ENCODE data around the gene ANP32A.

ANP32A gene

GRCh38 chr15:68819495-68820294 is 1.0 kb downstream of the ANP32A start:
- Histone ChIP-seq H3K4me3 (ENCODE audit: extremely low read depth, insufficient read depth, low read length, poor library complexity, severe bottlenecking) (peak overlapping the region; percentile 98), H3K36me3 (ENCODE audit: control insufficient read depth, insufficient read depth, low read length) (peaks cover 10% of the 10 kb centered on the region), H3K27ac (ENCODE audit: low read depth, low read length, severe bottlenecking) (peak overlapping the region; percentile 93), H3K9me3 (ENCODE audit: control insufficient read depth, low read length) (no peaks in the 10 kb centered on the region), H3K4me1 (ENCODE audit: control insufficient read depth, insufficient read depth, low read length, poor library complexity, severe bottlenecking) (peaks cover 15% of the 10 kb centered on the region)
- 0 to 1% methylated on average over 15 of the region's 48 CpGs for WGBS, 2 experiments (ENCODE audit: insufficient coverage in 2 of 2)

GRCh38 chr15:68818769-68819494 is 1.8 kb downstream of the ANP32A start:
- Histone ChIP-seq H3K36me3 (ENCODE audit: control insufficient read depth, insufficient read depth, low read length) (peaks cover 10% of the 10 kb centered on the region), H3K4me3 (ENCODE audit: extremely low read depth, insufficient read depth, low read length, poor library complexity, severe bottlenecking) (peak overlapping the region; percentile 98), H3K27ac (ENCODE audit: low read depth, low read length, severe bottlenecking) (peak overlapping the region; percentile 93), H3K9me3 (ENCODE audit: control insufficient read depth, low read length) (no peaks in the 10 kb centered on the region), H3K4me1 (ENCODE audit: control insufficient read depth, insufficient read depth, low read length, poor library complexity, severe bottlenecking) (peaks cover 22% of the 10 kb centered on the region)
- WGBS, 2 experiments (ENCODE audit: insufficient coverage in 2 of 2): 0% methylated on average over 32 to 47 of the region's 68 CpGs

DNA sequence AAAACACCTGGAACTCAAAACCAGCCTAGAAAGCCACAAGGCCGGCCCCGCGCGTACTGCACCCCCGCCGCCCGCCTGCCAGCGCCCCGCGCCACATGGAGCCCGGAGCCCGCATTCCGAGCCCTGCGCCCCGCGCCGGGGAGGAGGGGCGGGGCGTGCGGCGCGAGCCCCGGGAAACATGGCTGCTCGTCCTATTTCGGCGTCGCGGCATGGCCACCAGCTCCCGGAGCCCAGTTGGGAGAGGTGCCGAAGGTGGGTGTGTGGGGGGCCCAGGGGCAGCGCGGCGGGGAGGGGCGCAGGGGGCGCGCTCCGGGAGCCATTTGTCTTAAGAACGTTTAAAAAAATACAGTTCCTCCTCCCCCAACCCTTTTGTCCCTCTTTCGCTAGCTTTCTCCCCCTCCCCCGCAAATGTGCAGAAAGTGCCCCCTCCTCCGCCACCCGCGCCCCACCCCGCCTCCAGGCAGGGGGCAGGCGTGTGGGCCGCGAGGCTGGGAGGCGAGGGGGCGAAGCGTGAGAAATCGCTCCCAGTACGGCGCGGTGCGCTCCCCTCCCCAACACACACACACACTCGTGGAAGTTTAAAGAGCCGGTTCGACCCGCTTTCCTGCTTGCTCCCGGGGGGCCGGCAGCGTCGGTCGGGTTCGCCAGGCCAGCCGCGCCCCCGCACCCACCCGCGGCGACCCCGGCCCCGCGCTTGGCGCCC is 2.5 kb downstream of the ANP32A start:
- Histone ChIP-seq H3K9me3 (ENCODE audit: control insufficient read depth, low read length) (no peaks in the 10 kb centered on the region), H3K4me3 (ENCODE audit: extremely low read depth, insufficient read depth, low read length, poor library complexity, severe bottlenecking) (peak overlapping the region; percentile 98), H3K36me3 (ENCODE audit: control insufficient read depth, insufficient read depth, low read length) (peaks cover 10% of the 10 kb centered on the region), H3K4me1 (ENCODE audit: control insufficient read depth, insufficient read depth, low read length, poor library complexity, severe bottlenecking) (peaks cover 28% of the 10 kb centered on the region), H3K27ac (ENCODE audit: low read depth, low read length, severe bottlenecking) (peak overlapping the region; percentile 93)
- WGBS, 2 experiments (ENCODE audit: insufficient coverage in 2 of 2): 0% methylated on average over 37 to 38 of the region's 75 CpGs

DNA sequence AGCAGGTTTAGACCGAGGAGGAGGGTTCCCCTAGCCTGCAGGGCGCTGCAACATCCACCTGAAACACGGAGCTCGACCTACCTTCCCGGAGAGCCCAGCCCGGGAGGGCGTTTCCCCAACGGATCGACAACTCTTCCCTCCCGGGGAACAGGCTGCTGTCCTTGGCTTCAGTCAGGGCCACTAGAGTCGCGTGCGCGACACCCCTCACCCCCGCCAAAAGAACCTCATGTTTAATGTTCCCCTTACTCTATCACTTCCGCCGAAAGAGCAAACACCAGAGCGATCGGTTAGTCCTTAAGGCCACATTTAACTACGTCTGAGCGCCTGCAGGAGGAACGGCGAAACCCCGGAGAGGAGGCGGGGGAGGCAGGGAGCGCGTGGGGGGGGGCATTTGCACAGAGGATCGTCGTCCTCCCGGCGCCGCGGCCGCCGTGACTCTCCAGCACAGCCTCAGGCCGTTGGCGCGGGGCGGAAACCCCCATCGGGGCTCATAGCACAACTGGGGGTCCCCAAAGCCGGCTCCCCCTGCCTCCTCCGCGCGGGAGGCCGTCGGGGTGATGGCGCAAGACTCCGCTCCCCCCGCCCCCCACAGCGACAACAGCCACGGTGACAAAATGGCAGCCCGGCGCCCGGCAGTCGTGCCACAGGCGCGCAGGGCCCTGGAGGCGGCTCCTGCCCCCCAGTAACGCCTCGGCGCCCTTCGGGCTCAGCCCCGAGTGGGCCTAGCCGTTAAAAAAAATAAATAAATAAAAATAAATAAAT is 3.2 kb downstream of the ANP32A start:
- peak overlapping the region; percentile 98 for H3K4me3 ChIP-seq (ENCODE audit: extremely low read depth, insufficient read depth, low read length, poor library complexity, severe bottlenecking)
- H3K36me3 ChIP-seq (ENCODE audit: control insufficient read depth, insufficient read depth, low read length): peaks cover 10% of the 10 kb centered on the region
- H3K9me3 ChIP-seq (ENCODE audit: control insufficient read depth, low read length): no peaks in the 10 kb centered on the region
- peaks cover 32% of the 10 kb centered on the region for H3K4me1 ChIP-seq (ENCODE audit: control insufficient read depth, insufficient read depth, low read length, poor library complexity, severe bottlenecking)
- 0% methylated on average over 36 of the region's 64 CpGs for WGBS, 2 experiments (ENCODE audit: insufficient coverage in 2 of 2)
- H3K27ac ChIP-seq (ENCODE audit: low read depth, low read length, severe bottlenecking): peak overlapping the region; percentile 93

- 20 to 24% methylated on average over 8 to 10 of the region's 13 CpGs for WGBS, 2 experiments (ENCODE audit: insufficient coverage in 2 of 2)
- H3K27ac ChIP-seq (ENCODE audit: low read depth, low read length, severe bottlenecking): peak overlapping the region; percentile 93
Measured at GRCh38 chr15:68816795-68817303, 3.8 kb downstream of the ANP32A start.

DNA sequence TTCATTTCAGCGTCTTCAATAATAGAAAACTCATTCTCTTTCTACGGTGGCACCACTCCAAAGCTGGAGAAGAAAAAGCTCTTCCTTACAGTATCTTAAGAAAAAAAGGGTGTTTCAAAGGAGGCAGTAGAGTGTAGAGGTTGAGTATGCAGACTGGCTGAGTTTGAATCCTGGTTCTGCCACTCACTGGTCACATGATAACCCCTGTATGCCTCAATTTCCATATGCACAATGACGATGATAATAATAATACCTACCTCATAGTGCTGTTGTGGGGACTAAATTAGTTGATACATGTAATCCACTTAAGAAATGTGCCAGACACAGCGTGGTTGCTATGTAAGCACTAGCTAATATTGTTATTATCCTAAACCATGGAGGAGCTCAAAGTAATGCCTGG is 4.5 kb downstream of the ANP32A start:
- H3K9me3 ChIP-seq (ENCODE audit: control insufficient read depth, low read length): no peaks in the 10 kb centered on the region
- WGBS, 2 experiments (ENCODE audit: insufficient coverage in 2 of 2): 86% methylated on average over 1 of the region's 4 CpGs; no CpG with 5 or more reads in 1 of the 2 experiments
- H3K4me1 ChIP-seq (ENCODE audit: control insufficient read depth, insufficient read depth, low read length, poor library complexity, severe bottlenecking): peaks cover 40% of the 10 kb centered on the region
- peaks cover 14% of the 10 kb centered on the region for H3K36me3 ChIP-seq (ENCODE audit: control insufficient read depth, insufficient read depth, low read length)
- H3K4me3 ChIP-seq (ENCODE audit: extremely low read depth, insufficient read depth, low read length, poor library complexity, severe bottlenecking): no peak overlapping the region
- H3K27ac ChIP-seq (ENCODE audit: low read depth, low read length, severe bottlenecking): no peak overlapping the region

More at GRCh38 chr15:68816795-68817303, 3.8 kb downstream of the ANP32A start:
- H3K4me3 ChIP-seq (ENCODE audit: extremely low read depth, insufficient read depth, low read length, poor library complexity, severe bottlenecking): peak overlapping the region; percentile 98
- no peaks in the 10 kb centered on the region for H3K9me3 ChIP-seq (ENCODE audit: control insufficient read depth, low read length)
- peaks cover 14% of the 10 kb centered on the region for H3K36me3 ChIP-seq (ENCODE audit: control insufficient read depth, insufficient read depth, low read length)
- peaks cover 38% of the 10 kb centered on the region for H3K4me1 ChIP-seq (ENCODE audit: control insufficient read depth, insufficient read depth, low read length, poor library complexity, severe bottlenecking)

GRCh38 chr15:68815598-68815997 is 5.1 kb downstream of the ANP32A start:
- H3K36me3 ChIP-seq (ENCODE audit: control insufficient read depth, insufficient read depth, low read length): peaks cover 18% of the 10 kb centered on the region
- no peaks in the 10 kb centered on the region for H3K9me3 ChIP-seq (ENCODE audit: control insufficient read depth, low read length)
- 45% methylated on average over 2 of the region's 4 CpGs; no CpG with 5 or more reads in 1 of the 2 experiments for WGBS, 2 experiments (ENCODE audit: insufficient coverage in 2 of 2)
- no peak overlapping the region for H3K4me3 ChIP-seq (ENCODE audit: extremely low read depth, insufficient read depth, low read length, poor library complexity, severe bottlenecking)
- H3K4me1 ChIP-seq (ENCODE audit: control insufficient read depth, insufficient read depth, low read length, poor library complexity, severe bottlenecking): peaks cover 40% of the 10 kb centered on the region
- H3K27ac ChIP-seq (ENCODE audit: low read depth, low read length, severe bottlenecking): no peak overlapping the region

GRCh38 chr15:68814596-68814995 is 6.1 kb downstream of the ANP32A start:
- peaks cover 40% of the 10 kb centered on the region for H3K4me1 ChIP-seq (ENCODE audit: control insufficient read depth, insufficient read depth, low read length, poor library complexity, severe bottlenecking)
- 94 to 97% methylated on average over 5 of the region's 6 CpGs for WGBS, 2 experiments (ENCODE audit: insufficient coverage in 2 of 2)
- H3K9me3 ChIP-seq (ENCODE audit: control insufficient read depth, low read length): no peaks in the 10 kb centered on the region
- H3K36me3 ChIP-seq (ENCODE audit: control insufficient read depth, insufficient read depth, low read length): peaks cover 24% of the 10 kb centered on the region
- no peak overlapping the region for H3K4me3 ChIP-seq (ENCODE audit: extremely low read depth, insufficient read depth, low read length, poor library complexity, severe bottlenecking)
- no peak overlapping the region for H3K27ac ChIP-seq (ENCODE audit: low read depth, low read length, severe bottlenecking)

DNA sequence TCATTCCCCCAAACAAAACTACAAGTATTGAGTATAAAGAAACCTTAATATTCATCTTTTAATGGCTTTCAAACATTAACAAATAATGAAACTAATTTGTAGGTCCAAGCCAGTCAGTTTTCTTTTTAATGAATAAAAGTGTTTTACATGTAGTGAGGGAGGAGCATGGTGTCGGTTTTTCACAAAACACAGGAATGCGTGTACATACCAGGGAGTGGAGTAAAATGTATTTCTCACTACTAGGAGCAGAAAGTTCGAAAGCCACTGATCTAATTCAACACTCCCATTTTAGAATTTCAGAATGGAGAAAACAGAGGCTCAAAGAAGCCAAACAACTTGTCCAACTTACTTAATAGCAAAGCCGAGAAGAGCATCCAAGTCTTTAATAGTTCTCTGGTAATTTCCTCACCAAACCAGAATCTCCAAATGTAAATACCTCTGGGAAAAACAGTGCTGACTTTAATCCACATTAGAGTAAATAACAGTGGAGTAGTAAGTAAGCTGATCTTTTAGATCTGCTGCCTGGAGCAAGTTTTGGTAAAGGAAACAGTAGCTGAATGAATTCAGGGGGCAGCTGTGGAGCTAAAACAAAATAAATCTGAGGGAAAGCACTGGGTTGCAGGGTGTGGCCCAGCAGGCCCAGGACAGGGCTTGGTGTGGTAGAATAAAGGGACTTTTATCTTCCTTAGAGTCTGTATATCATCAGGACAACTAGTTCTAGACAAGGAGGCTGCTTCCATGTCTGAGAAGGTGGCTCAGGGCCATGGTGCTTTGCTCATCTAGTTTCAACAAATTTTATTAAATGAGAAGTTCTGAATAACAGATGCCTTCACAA is 7.9 kb downstream of the ANP32A start:
- Histone ChIP-seq H3K9me3 (ENCODE audit: control insufficient read depth, low read length) (no peaks in the 10 kb centered on the region), H3K27ac (ENCODE audit: low read depth, low read length, severe bottlenecking) (peak overlapping the region; percentile 62), H3K4me3 (ENCODE audit: extremely low read depth, insufficient read depth, low read length, poor library complexity, severe bottlenecking) (no peak overlapping the region), H3K4me1 (ENCODE audit: control insufficient read depth, insufficient read depth, low read length, poor library complexity, severe bottlenecking) (peaks cover 47% of the 10 kb centered on the region), H3K36me3 (ENCODE audit: control insufficient read depth, insufficient read depth, low read length) (peaks cover 37% of the 10 kb centered on the region)
- 67% methylated on average over 1 of the region's 4 CpGs; no CpG with 5 or more reads in 1 of the 2 experiments for WGBS, 2 experiments (ENCODE audit: insufficient coverage in 2 of 2)
